Neural cell (in vitro differentiated cells): ENCODE data around the gene RAB44. TPM values are rescaled to one million over a fixed set of nuclear protein-coding genes. Genes with fewer than 3 reads are reported as not detected.

Experiments
- H2AFZ ChIP-seq: fragments of 200-600, 300-800 bp; sonication (generic), shearing (Covaris generic); 2 replicates; pipeline ENCODE4 v1.6.0; 2014; ENCODE audit warnings: low read depth, mild to moderate bottlenecking, antibody characterized with exemption, low read length, moderate library complexity
- H3F3A ChIP-seq: fragments of 200-600 bp; shearing (Covaris generic); 2 replicates; pipeline ENCODE4 v1.6.1; 2016; ENCODE audit warnings: mild to moderate bottlenecking, moderate library complexity, mixed read lengths, antibody characterized with exemption, low read length; ENCODE audit not compliant: insufficient read depth, poor library complexity, severe bottlenecking
- H3K27ac ChIP-seq: fragments of 200-600, 300-800 bp; sonication (generic), shearing (Covaris generic); 2 replicates; pipeline ENCODE4 v1.5.1; 2014; ENCODE audit warnings: mild to moderate bottlenecking, low read length, moderate library complexity
- H3K27me3 ChIP-seq: fragments of 300-800, 200-600 bp; sonication (generic), shearing (Covaris generic); 2 replicates; pipeline ENCODE4 v1.6.0; 2014; ENCODE audit warnings: mild to moderate bottlenecking, low read depth, low read length, moderate library complexity; ENCODE audit not compliant: insufficient read depth
- H3K36me3 ChIP-seq: fragments of 300-800, 200-600 bp; sonication (generic), shearing (Covaris generic); 2 replicates; pipeline ENCODE4 v1.5.1; 2014; ENCODE audit warnings: mild to moderate bottlenecking, antibody characterized with exemption, low read length, moderate library complexity; ENCODE audit not compliant: insufficient read depth
- H3K4me2 ChIP-seq: fragments of 300-800, 200-600 bp; sonication (generic), shearing (Covaris generic); 2 replicates; pipeline ENCODE4 v1.6.0; 2014; ENCODE audit warnings: mild to moderate bottlenecking, low read length
- H3K4me3 ChIP-seq: fragments of 300-800, 200-600 bp; sonication (generic), shearing (Covaris generic); 2 replicates; pipeline ENCODE4 v1.5.1; 2014; ENCODE audit warnings: mild to moderate bottlenecking, low read length, moderate library complexity
- H3K79me2 ChIP-seq: fragments of 200-600 bp; shearing (Covaris generic); replicated peaks from 2 replicates; pipeline ENCODE4 v1.6.0; 2014; ENCODE audit warnings: mild to moderate bottlenecking, low read length, moderate library complexity; ENCODE audit not compliant: insufficient read depth
- H3K9ac ChIP-seq: fragments of 300-800, 200-600 bp; sonication (generic), shearing (Covaris generic); 2 replicates; pipeline ENCODE4 v1.6.1; 2016; ENCODE audit warnings: mild to moderate bottlenecking, low read length, mixed read lengths
- H3K9me2 ChIP-seq: fragments of 200-600 bp; shearing (Covaris generic); 2 replicates; pipeline ENCODE4 v1.6.1; 2016; ENCODE audit warnings: mild to moderate bottlenecking, low read length, mixed read lengths; ENCODE audit not compliant: insufficient read depth
- H3K9me3 ChIP-seq: fragments of 200-600, 300-800 bp; sonication (generic), shearing (Covaris generic); 2 replicates; pipeline ENCODE4 v1.6.1; 2016; ENCODE audit warnings: mild to moderate bottlenecking, mixed run types, low read length, moderate library complexity, mixed read lengths
- H4K20me1 ChIP-seq: fragments of 200-600 bp; shearing (Covaris generic); 2 replicates; pipeline ENCODE4 v1.6.1; 2016; ENCODE audit warnings: mild to moderate bottlenecking, mixed run types; ENCODE audit not compliant: insufficient read depth
- EP300 ChIP-seq: fragments of 450-650 bp; conservative IDR thresholded peaks from 2 replicates; pipeline ENCODE4 v1.6.1; 2014; ENCODE audit warnings: antibody characterized with exemption, mild to moderate bottlenecking, moderate library complexity; ENCODE audit not compliant: poor library complexity, severe bottlenecking
- EZH2 ChIP-seq: fragments of 200-600, 300-800 bp; shearing (Covaris generic), sonication (generic); IDR thresholded peaks from 2 replicates; pipeline ENCODE4 v1.6.1; 2014; ENCODE audit warnings: antibody characterized with exemption, low read length, borderline replicate concordance, mild to moderate bottlenecking; ENCODE audit not compliant: insufficient read depth, poor library complexity, severe bottlenecking
- MXI1 ChIP-seq: fragments of 450-650 bp; conservative IDR thresholded peaks from 2 replicates; pipeline ENCODE4 v1.6.1; 2014; ENCODE audit warnings: antibody characterized with exemption, mild to moderate bottlenecking; ENCODE audit not compliant: poor library complexity, severe bottlenecking
- POLR2AphosphoS5 ChIP-seq: IDR thresholded peaks from 2 replicates; pipeline ENCODE4 v1.6.1; 2012
- RAD21 ChIP-seq: fragments of 450-650 bp; conservative IDR thresholded peaks from 2 replicates; pipeline ENCODE4 v1.6.1; 2014; ENCODE audit warnings: antibody characterized with exemption, mild to moderate bottlenecking, moderate library complexity
- SMC3 ChIP-seq: fragments of 450-650 bp; conservative IDR thresholded peaks from 2 replicates; pipeline ENCODE4 v1.6.1; 2014; ENCODE audit warnings: antibody characterized with exemption, mild to moderate bottlenecking, moderate library complexity; ENCODE audit not compliant: poor library complexity
- TAF1 ChIP-seq: IDR thresholded peaks from 2 replicates; pipeline ENCODE4 v1.6.1; 2012; ENCODE audit warnings: low read depth
- polyA plus RNA-seq: library from polyadenylated mRNA; depleted of rRNA; stranded (reverse); fragments of >200 nt; gene quantifications from 2 replicates; pipeline ENCODE4 v1.2.3, GENCODE V29; 2014
- TF ChIP-seq, protein P1 (sequence below): fragments of 450-650 bp; IDR thresholded peaks from 2 replicates; pipeline ENCODE4 v1.5.1; 2014; ENCODE audit warnings: antibody characterized with exemption, mild to moderate bottlenecking, moderate library complexity; ENCODE audit not compliant: poor library complexity, severe bottlenecking
- TF ChIP-seq, protein P2 (sequence below): IDR thresholded peaks from 2 replicates; pipeline ENCODE4 v1.6.1; 2012; ENCODE audit warnings: borderline replicate concordance

The RAB44 gene
- polyA plus RNA-seq, 1 donor from 2014 or later, result not detected

DNA sequence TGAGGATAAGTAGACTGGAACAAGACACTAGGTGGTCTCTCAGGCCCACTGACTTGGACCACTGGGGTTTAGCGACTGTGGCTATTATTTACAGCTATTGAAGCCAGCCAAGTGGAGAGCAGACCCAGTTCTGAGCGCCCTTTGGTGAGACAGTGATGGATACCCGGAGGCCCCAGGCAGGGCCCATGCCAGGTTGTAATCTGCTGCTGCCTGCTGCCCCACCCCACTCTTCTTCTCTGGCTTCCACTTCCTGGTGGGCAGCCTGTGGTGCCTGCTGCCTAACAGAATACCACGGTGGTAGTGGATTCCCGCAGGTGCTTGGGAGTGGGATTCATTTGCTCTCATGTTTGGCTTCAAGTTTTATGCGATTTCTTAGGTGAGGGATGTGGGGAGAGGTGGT, 570 bp downstream of the RAB44 start:
- Histone ChIP-seq H3K9me3 (no peaks in the 10 kb centered on the region), H3K4me3 (no peak overlapping the region)
- TF ChIP-seq EP300 (no peak), POLR2AphosphoS5 (no peak), MXI1 (no peak), RAD21 (no peak)

DNA sequence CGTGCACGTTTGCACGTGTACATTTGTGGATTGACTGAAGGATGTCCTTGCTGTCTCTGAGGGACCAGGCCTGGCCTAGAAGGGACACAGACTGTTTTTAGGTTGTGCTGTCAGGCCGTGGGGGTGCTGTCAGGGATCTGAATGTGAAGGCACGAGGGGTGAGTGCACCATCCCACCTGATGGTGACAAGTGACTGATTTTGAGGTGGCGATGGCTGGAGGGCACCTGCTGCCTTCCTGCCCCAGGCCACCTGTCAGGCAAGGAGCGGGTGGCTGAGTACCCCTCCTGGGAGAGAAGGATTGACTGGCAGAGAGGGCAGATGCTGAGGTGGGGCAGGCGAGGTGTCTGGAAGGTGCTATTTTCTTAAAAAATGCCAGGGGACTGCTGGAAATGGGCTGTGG, 1.2 kb downstream of the RAB44 start:
- Histone ChIP-seq H3F3A (no peaks in the 10 kb centered on the region), H3K9me2 (no peaks in the 10 kb centered on the region), H3K9me3 (peaks cover under 1% of the 10 kb centered on the region), H3K4me3 (no peak overlapping the region), H4K20me1 (no peaks in the 10 kb centered on the region), H3K36me3 (no peaks in the 10 kb centered on the region), H3K27ac (no peak overlapping the region), H3K9ac (no peak overlapping the region), H3K79me2 (no peaks in the 10 kb centered on the region), H2AFZ (no peak overlapping the region), H3K4me2 (no peak overlapping the region), H3K27me3 (no peaks in the 10 kb centered on the region)
- TF ChIP-seq EP300 (no peak), TAF1 (no peak), POLR2AphosphoS5 (no peak), EZH2 (no peak), SMC3 (no peak), RAD21 (no peak), MXI1 (no peak)
- TF ChIP-seq, protein P1, sequence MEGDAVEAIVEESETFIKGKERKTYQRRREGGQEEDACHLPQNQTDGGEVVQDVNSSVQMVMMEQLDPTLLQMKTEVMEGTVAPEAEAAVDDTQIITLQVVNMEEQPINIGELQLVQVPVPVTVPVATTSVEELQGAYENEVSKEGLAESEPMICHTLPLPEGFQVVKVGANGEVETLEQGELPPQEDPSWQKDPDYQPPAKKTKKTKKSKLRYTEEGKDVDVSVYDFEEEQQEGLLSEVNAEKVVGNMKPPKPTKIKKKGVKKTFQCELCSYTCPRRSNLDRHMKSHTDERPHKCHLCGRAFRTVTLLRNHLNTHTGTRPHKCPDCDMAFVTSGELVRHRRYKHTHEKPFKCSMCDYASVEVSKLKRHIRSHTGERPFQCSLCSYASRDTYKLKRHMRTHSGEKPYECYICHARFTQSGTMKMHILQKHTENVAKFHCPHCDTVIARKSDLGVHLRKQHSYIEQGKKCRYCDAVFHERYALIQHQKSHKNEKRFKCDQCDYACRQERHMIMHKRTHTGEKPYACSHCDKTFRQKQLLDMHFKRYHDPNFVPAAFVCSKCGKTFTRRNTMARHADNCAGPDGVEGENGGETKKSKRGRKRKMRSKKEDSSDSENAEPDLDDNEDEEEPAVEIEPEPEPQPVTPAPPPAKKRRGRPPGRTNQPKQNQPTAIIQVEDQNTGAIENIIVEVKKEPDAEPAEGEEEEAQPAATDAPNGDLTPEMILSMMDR, result no peak
- TF ChIP-seq, protein P2, sequence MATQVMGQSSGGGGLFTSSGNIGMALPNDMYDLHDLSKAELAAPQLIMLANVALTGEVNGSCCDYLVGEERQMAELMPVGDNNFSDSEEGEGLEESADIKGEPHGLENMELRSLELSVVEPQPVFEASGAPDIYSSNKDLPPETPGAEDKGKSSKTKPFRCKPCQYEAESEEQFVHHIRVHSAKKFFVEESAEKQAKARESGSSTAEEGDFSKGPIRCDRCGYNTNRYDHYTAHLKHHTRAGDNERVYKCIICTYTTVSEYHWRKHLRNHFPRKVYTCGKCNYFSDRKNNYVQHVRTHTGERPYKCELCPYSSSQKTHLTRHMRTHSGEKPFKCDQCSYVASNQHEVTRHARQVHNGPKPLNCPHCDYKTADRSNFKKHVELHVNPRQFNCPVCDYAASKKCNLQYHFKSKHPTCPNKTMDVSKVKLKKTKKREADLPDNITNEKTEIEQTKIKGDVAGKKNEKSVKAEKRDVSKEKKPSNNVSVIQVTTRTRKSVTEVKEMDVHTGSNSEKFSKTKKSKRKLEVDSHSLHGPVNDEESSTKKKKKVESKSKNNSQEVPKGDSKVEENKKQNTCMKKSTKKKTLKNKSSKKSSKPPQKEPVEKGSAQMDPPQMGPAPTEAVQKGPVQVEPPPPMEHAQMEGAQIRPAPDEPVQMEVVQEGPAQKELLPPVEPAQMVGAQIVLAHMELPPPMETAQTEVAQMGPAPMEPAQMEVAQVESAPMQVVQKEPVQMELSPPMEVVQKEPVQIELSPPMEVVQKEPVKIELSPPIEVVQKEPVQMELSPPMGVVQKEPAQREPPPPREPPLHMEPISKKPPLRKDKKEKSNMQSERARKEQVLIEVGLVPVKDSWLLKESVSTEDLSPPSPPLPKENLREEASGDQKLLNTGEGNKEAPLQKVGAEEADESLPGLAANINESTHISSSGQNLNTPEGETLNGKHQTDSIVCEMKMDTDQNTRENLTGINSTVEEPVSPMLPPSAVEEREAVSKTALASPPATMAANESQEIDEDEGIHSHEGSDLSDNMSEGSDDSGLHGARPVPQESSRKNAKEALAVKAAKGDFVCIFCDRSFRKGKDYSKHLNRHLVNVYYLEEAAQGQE, result no peak

More for the DNA sequence above, 570 bp downstream of the RAB44 start:
- H3K27ac ChIP-seq, result no peak overlapping the region
- H3K79me2 ChIP-seq, result no peaks in the 10 kb centered on the region
- H3K4me2 ChIP-seq, result no peak overlapping the region
- no peak overlapping the region for H3K9ac ChIP-seq
- H3K27me3 ChIP-seq, result no peaks in the 10 kb centered on the region
- H3K9me2 ChIP-seq, result no peaks in the 10 kb centered on the region
- H3F3A ChIP-seq, result no peaks in the 10 kb centered on the region
- no peak overlapping the region for H2AFZ ChIP-seq
- H4K20me1 ChIP-seq, result no peaks in the 10 kb centered on the region
- H3K36me3 ChIP-seq, result no peaks in the 10 kb centered on the region

DNA sequence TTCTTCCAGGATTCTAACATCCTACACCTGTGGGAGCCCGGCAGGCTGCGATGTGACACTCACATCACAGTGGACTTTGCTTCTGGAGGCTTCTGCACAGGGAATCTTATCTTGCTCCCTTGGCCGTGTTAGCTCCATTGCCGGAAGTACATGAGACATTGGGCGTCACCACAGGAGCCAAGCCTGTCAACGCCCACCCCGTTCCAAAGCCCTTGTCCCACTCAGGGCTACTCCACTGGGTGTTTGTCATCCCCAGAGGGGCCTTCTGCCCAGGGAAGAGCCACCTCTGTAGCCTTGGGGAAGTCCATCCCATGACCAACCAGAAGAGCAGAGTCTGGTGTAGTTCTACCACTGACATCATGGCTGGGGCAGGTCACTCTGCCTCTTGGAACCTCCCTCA, 1.7 kb downstream of the RAB44 start:
- peaks cover 2% of the 10 kb centered on the region for H3K9me3 ChIP-seq
- H4K20me1 ChIP-seq, result no peaks in the 10 kb centered on the region
- H3K9me2 ChIP-seq, result no peaks in the 10 kb centered on the region
- H3K27ac ChIP-seq, result no peak overlapping the region
- no peaks in the 10 kb centered on the region for H3K27me3 ChIP-seq
- no peak overlapping the region for H3K4me2 ChIP-seq
- H3K79me2 ChIP-seq, result no peaks in the 10 kb centered on the region
- TF ChIP-seq, protein P2, result no peak
- TF ChIP-seq POLR2AphosphoS5 (no peak), MXI1 (no peak), SMC3 (no peak), TAF1 (no peak), EP300 (no peak), RAD21 (no peak), EZH2 (no peak)
- TF ChIP-seq, protein P1, result no peak
- no peak overlapping the region for H2AFZ ChIP-seq
- H3K36me3 ChIP-seq, result no peaks in the 10 kb centered on the region
- H3K9ac ChIP-seq, result no peak overlapping the region
- no peaks in the 10 kb centered on the region for H3F3A ChIP-seq
- no peak overlapping the region for H3K4me3 ChIP-seq
